ENCODE measurements around the gene NID2.

NID2 gene

GRCh38 chr14:52060080-52060479 is 8.8 kb downstream of the NID2 start:
- H3K4me3 Mint-ChIP-seq: no peak overlapping the region
- H3K9me3 Mint-ChIP-seq: no peaks in the 10 kb centered on the region
- H3K27me3 Mint-ChIP-seq: peaks cover 6 to 29% of the 10 kb centered on the region in 2 donors
- no peak overlapping the region for H3K27ac Mint-ChIP-seq
- no peaks in the 10 kb centered on the region for H3K36me3 Mint-ChIP-seq (ENCODE audit: insufficient read depth)
- no peaks in the 10 kb centered on the region for H3K4me1 Mint-ChIP-seq (ENCODE audit: low read depth in 2 of 2)
- ATAC-seq (replicated peaks): no peak
- DNase-seq: no peak

GRCh38 chr14:52059649-52060048 is 9.2 kb downstream of the NID2 start:
- H3K27ac Mint-ChIP-seq: no peak overlapping the region
- no peaks in the 10 kb centered on the region for H3K4me1 Mint-ChIP-seq (ENCODE audit: low read depth in 2 of 2)
- H3K4me3 Mint-ChIP-seq: no peak overlapping the region
- no peaks in the 10 kb centered on the region for H3K36me3 Mint-ChIP-seq (ENCODE audit: insufficient read depth)
- H3K9me3 Mint-ChIP-seq: no peaks in the 10 kb centered on the region
- no peak for ATAC-seq (replicated peaks)
- no peak for DNase-seq
- H3K27me3 Mint-ChIP-seq: peaks cover 10 to 34% of the 10 kb centered on the region in 2 donors

- no peaks in the 10 kb centered on the region for H3K9me3 Mint-ChIP-seq
- H3K27me3 Mint-ChIP-seq: peaks cover 10 to 47% of the 10 kb centered on the region in 2 donors
- DNase-seq (no peak), ATAC-seq (replicated peaks) (no peak)
- no peak overlapping the region for H3K4me3 Mint-ChIP-seq
- no peaks in the 10 kb centered on the region for H3K4me1 Mint-ChIP-seq (ENCODE audit: low read depth in 2 of 2)
- no peaks in the 10 kb centered on the region for H3K36me3 Mint-ChIP-seq (ENCODE audit: insufficient read depth)
- H3K27ac Mint-ChIP-seq: no peak overlapping the region
These were observed 10.5 kb downstream of the NID2 start for GRCh38 chr14:52058341-52058740.

GRCh38 chr14:52055167-52055566 is 13.7 kb downstream of the NID2 start:
- DNase-seq: no peak
- Mint-ChIP-seq H3K4me3 (no peak overlapping the region), H3K27ac (no peak overlapping the region), H3K4me1 (ENCODE audit: low read depth in 2 of 2) (no peaks in the 10 kb centered on the region), H3K9me3 (no peaks in the 10 kb centered on the region), H3K27me3 (peaks cover 6 to 55% of the 10 kb centered on the region in 2 donors), H3K36me3 (ENCODE audit: insufficient read depth) (no peaks in the 10 kb centered on the region)
- no peak for ATAC-seq (replicated peaks)

DNA sequence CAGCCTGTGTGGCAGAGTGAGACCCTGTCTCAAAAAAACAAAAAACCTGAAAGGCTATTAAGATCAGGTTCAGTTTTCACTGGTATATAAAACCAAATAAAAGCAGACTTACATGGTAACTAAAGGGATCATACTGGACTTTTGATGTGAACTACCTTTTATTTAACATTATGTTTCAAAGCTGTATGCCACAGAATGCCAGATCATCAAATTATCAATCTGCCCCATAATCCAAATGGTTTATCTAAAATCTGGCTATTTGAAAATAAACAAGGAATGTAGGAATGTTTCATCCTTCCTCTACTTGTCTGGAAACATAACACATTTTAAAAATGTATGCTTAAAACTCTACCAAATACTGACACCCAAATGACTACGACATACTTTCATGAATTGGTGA is 14.2 kb downstream of the NID2 start:
- no peaks in the 10 kb centered on the region for H3K9me3 Mint-ChIP-seq
- no peak overlapping the region for H3K4me3 Mint-ChIP-seq
- peaks cover 6 to 55% of the 10 kb centered on the region in 2 donors for H3K27me3 Mint-ChIP-seq
- no peaks in the 10 kb centered on the region for H3K36me3 Mint-ChIP-seq (ENCODE audit: insufficient read depth)
- no peaks in the 10 kb centered on the region for H3K4me1 Mint-ChIP-seq (ENCODE audit: low read depth in 2 of 2)
- no peak for ATAC-seq (replicated peaks)
- no peak overlapping the region for H3K27ac Mint-ChIP-seq
- no peak for DNase-seq

DNA sequence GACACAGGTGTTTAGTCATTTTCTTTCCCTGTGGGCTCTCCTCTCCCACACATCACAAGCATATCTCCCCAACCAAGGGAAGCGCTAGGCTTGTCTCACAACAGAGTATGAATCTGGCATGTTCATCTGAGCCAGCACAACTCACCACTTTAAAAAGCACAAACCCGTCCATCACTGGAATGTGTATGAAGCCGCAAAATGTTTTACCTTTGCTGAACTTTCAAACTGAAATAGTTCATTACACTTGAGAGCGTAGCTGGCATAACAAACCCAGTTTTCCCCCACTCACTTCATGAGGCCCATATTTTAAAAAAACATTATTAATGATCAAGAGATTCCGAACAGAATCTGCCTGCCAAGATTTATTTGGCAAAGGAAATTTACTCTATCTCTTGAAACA is 15.8 kb downstream of the NID2 start:
- peaks cover 6 to 45% of the 10 kb centered on the region in 2 donors for H3K27me3 Mint-ChIP-seq
- no peaks in the 10 kb centered on the region for H3K36me3 Mint-ChIP-seq (ENCODE audit: insufficient read depth)
- DNase-seq (no peak), ATAC-seq (replicated peaks) (no peak)
- no peak overlapping the region for H3K27ac Mint-ChIP-seq
- no peak overlapping the region for H3K4me3 Mint-ChIP-seq
- H3K9me3 Mint-ChIP-seq: no peaks in the 10 kb centered on the region
- no peaks in the 10 kb centered on the region for H3K4me1 Mint-ChIP-seq (ENCODE audit: low read depth in 2 of 2)

DNA sequence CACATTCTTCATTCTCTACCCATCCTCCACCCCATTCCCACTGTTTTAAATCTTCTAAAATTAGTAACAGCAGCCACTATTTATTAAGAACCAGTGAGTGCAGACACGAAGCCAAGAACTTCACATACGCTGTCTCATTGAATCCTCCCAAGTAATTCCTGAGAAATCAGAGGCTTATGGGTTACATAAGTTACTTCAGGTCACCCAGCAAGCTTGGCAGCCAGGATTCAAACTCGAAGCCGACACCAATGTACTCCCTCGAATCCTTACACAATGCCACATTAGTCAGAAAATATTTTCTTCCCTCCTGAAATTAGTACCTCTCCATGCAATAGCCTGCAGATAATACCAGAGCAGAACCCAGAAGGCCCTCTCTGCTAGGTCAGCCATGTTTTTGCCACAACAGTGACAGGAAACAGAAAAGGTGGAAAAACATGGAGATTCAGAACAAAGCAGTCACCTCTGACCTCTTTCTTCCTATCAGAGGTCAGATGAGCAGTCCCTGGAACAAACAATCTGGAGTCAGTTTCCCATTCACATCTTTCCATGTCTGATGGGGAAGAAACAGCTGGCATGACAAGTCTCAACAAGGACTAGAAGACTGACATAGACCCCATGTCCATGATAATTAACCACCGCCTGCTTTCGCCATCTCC is 16.4 kb downstream of the NID2 start:
- peaks cover 6 to 45% of the 10 kb centered on the region in 2 donors for H3K27me3 Mint-ChIP-seq
- DNase-seq: no peak
- H3K4me1 Mint-ChIP-seq (ENCODE audit: low read depth in 2 of 2): no peaks in the 10 kb centered on the region
- no peak overlapping the region for H3K27ac Mint-ChIP-seq
- no peak overlapping the region for H3K4me3 Mint-ChIP-seq
- H3K36me3 Mint-ChIP-seq (ENCODE audit: insufficient read depth): no peaks in the 10 kb centered on the region
- ATAC-seq (replicated peaks): no peak
- no peaks in the 10 kb centered on the region for H3K9me3 Mint-ChIP-seq

DNA sequence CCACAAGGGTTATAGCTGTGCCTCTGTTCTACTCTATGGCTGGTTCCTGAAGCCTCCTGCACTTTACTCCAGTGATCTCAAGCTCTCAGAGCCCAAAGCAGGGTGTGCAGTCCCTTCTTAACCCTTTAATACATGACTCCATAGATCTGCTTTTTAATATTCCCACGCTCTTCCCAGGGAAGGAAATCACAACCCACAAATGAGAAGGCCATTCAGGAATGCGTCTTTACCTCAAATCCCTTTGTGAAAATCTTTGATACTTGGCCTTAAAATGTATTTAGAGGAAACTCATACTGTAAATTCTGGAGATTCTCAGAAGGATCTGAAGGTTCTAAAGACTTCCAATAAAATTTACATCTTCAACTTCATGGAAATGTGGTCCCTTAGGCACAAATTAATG is 17.0 kb downstream of the NID2 start:
- H3K27ac Mint-ChIP-seq: no peak overlapping the region
- H3K27me3 Mint-ChIP-seq: peaks cover 6 to 45% of the 10 kb centered on the region in 2 donors
- no peak for DNase-seq
- ATAC-seq (replicated peaks): no peak
- no peaks in the 10 kb centered on the region for H3K4me1 Mint-ChIP-seq (ENCODE audit: low read depth in 2 of 2)
- H3K36me3 Mint-ChIP-seq (ENCODE audit: insufficient read depth): no peaks in the 10 kb centered on the region
- no peak overlapping the region for H3K4me3 Mint-ChIP-seq
- H3K9me3 Mint-ChIP-seq: no peaks in the 10 kb centered on the region

DNA sequence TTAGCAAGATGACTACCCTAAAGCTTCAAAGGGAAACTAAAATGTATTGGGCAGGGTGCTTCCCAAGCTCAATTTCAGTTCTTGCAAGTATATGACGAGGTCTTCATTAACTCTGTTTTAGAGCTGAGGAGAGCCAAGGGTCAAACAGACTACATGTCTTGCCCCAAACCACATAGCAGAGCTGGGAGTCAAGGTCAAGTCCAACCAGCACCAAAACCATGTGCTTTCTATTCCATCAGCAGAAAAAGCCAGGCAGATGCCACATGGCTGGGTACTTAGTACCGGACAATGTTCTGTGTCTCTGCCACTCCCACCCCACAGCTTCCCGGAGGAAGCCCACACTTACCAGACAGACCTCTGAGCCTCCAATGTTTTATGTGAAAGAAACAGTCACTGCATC is 17.6 kb downstream of the NID2 start:
- H3K9me3 Mint-ChIP-seq: no peaks in the 10 kb centered on the region
- DNase-seq: no peak
- ATAC-seq (replicated peaks): no peak
- peaks cover 6 to 45% of the 10 kb centered on the region in 2 donors for H3K27me3 Mint-ChIP-seq
- no peaks in the 10 kb centered on the region for H3K4me1 Mint-ChIP-seq (ENCODE audit: low read depth in 2 of 2)
- no peak overlapping the region for H3K27ac Mint-ChIP-seq
- H3K4me3 Mint-ChIP-seq: no peak overlapping the region
- no peaks in the 10 kb centered on the region for H3K36me3 Mint-ChIP-seq (ENCODE audit: insufficient read depth)

DNA sequence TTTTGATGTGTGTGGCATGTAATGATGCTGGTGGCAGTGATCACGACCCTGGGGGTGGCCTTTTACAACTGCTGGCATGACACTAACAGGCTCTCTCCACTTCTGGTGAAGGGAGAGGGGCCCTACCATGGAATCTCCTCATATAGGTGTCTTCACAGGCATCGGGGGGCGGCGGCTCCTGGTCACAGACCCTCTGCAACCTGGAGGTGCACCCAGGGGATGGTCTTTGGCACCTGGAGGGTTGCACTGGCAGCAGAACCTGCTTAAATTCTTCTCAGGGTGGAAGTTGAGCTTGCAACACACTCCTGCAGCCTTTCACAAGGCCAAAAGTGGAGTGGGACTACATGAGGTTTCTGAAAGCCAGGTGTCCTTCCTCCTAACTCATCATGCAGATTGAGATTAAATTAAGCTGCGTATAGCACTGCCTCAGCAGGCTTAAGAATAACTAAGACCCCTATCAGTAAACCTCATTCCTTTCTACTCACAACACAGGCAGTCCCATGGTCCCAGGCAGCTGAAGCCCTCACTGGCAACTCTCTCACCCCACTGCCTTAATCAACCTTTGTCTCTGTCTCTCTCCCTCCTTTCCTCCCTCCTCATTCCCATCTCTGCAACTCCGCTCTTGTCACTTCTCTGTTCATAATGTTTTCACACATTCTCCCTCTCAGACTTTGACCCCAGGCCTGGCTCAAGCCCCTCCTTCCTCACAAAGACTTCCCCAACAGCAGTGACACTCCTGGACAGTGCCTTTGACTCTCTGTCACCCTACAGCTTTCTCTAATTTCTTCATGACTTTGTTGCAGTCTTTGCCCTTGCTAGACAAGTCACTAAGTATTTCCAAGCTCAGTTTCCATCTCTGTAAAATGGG is 18.9 kb downstream of the NID2 start:
- Mint-ChIP-seq H3K36me3 (ENCODE audit: insufficient read depth) (no peaks in the 10 kb centered on the region), H3K4me1 (ENCODE audit: low read depth in 2 of 2) (no peaks in the 10 kb centered on the region), H3K9me3 (no peaks in the 10 kb centered on the region), H3K27ac (no peak overlapping the region), H3K27me3 (peaks cover 3 to 34% of the 10 kb centered on the region in 2 donors), H3K4me3 (no peak overlapping the region)
- no peak for DNase-seq
- ATAC-seq (replicated peaks): no peak

DNA sequence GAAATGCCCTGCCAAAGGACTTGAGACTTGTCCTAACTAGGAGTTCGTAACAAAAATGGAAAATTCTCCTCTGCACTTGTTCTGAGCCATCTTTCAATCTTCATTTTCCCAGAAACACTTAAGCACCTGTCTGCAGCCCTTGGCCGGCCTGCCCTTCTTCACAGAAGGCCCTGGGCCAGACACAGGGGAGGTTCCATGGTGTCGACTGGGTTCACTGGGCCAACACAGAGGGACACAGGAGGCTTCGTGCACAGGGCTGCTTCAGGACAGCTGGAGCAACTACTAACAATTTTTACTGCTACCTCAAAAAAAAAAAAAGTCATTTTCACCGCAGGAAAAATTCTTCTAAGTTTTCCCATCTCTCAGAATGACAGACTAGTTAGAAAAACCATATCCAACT is 19.6 kb downstream of the NID2 start:
- H3K27ac Mint-ChIP-seq: no peak overlapping the region
- no peaks in the 10 kb centered on the region for H3K9me3 Mint-ChIP-seq
- H3K36me3 Mint-ChIP-seq (ENCODE audit: insufficient read depth): no peaks in the 10 kb centered on the region
- DNase-seq: no peak
- no peak overlapping the region for H3K4me3 Mint-ChIP-seq
- H3K4me1 Mint-ChIP-seq (ENCODE audit: low read depth in 2 of 2): no peaks in the 10 kb centered on the region
- no peak for ATAC-seq (replicated peaks)
- peaks cover 0 to 27% of the 10 kb centered on the region in 2 donors for H3K27me3 Mint-ChIP-seq

- DNase-seq (no peak), ATAC-seq (replicated peaks) (no peak)
- Mint-ChIP-seq H3K4me3 (no peak overlapping the region), H3K9me3 (no peaks in the 10 kb centered on the region), H3K27ac (no peak overlapping the region), H3K27me3 (peaks cover 0 to 24% of the 10 kb centered on the region in 2 donors), H3K36me3 (ENCODE audit: insufficient read depth) (no peaks in the 10 kb centered on the region), H3K4me1 (ENCODE audit: low read depth in 2 of 2) (peaks cover 2% of the 10 kb centered on the region in 2 donors)
These were observed 20.1 kb downstream of the NID2 start for GRCh38 chr14:52048641-52049204.

DNA sequence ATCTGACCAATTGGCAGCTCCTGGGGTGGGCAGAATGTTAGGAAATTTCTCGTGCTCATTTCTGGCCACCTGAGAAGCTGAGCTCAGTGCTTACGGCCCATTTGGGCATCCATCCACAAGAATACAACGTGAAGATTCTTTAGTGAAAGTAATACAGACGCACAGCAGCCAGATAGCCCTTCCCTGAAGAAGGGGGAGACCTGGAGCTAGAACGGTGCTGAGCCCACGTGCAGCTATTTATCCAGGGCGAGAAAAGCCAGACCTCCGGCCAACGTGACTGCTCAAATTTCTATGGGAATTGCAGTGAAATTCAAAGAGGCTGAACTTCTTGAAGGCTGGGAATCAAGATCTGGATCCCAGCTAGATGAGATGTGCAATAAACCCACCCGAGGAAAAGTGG is 20.7 kb downstream of the NID2 start:
- no peak overlapping the region for H3K27ac Mint-ChIP-seq
- ATAC-seq (replicated peaks) (no peak), DNase-seq (no peak)
- peaks cover 0 to 21% of the 10 kb centered on the region in 2 donors for H3K27me3 Mint-ChIP-seq
- no peaks in the 10 kb centered on the region for H3K36me3 Mint-ChIP-seq (ENCODE audit: insufficient read depth)
- peaks cover 3 to 5% of the 10 kb centered on the region in 2 donors for H3K4me1 Mint-ChIP-seq (ENCODE audit: low read depth in 2 of 2)
- no peak overlapping the region for H3K4me3 Mint-ChIP-seq
- H3K9me3 Mint-ChIP-seq: no peaks in the 10 kb centered on the region
